Ovary (tissue), 9 donors: ENCODE results near the gene KIAA1217. TPM values are rescaled to one million over a fixed set of nuclear protein-coding genes. Genes with fewer than 3 reads are reported as not detected.

Experiments used
- DNase-seq, 5 donors: peaks; one replicate each; pipeline ENCODE4 v3.0.0-alpha.2; 2019 to 2020
- H3K27ac ChIP-seq, 2 donors: fragments of 200-600 bp; one replicate each; pipeline versions ENCODE4 v1.5.1 to v1.8.0; 2019 to 2022
- H3K27me3 ChIP-seq: fragments of 200-600 bp; one replicate; pipeline ENCODE4 v1.8.0; 2022
- H3K36me3 ChIP-seq: fragments of 200-600 bp; sonication (generic); one replicate; pipeline ENCODE4 v1.5.1; 2019
- H3K4me1 ChIP-seq: one replicate; pipeline ENCODE4 v1.8.1; 2013; ENCODE audit warnings: mild to moderate bottlenecking, moderate library complexity; ENCODE audit not compliant: insufficient read depth
- H3K4me3 ChIP-seq: fragments of 200-600 bp; sonication (generic); one replicate; pipeline ENCODE4 v1.5.1; 2017
- H3K9me3 ChIP-seq, 2 donors: fragments of 200-600 bp in 1 of 2; sonication (generic) in 1 of 2; one replicate each; pipeline versions ENCODE4 v1.5.1 to v1.8.1; 2013 to 2019; ENCODE audit warnings: mild to moderate bottlenecking in 1 of 2, moderate library complexity in 1 of 2
- CTCF ChIP-seq, 3 donors: fragments of 450-650 bp in 2 of 3; fragments of 200-600 bp in 1 of 3; IDR thresholded peaks; one replicate each; pipeline versions ENCODE4 v1.5.1 to v1.8.0; 2016 to 2022; ENCODE audit warnings: antibody characterized with exemption in 3 of 3, mild to moderate bottlenecking in 1 of 3
- EP300 ChIP-seq: sonication (generic); formaldehyde crosslinking; IDR thresholded peaks from one replicate; pipeline ENCODE4 v1.6.1; 2017; ENCODE audit warnings: antibody characterized with exemption
- POLR2A ChIP-seq: fragments of 450-650 bp; IDR thresholded peaks from one replicate; pipeline ENCODE4 v1.6.1; 2017; ENCODE audit warnings: antibody characterized with exemption, mild to moderate bottlenecking, moderate library complexity
- whole genome bisulfite sequencing, 3 donors: extraction: QIAGEN DNeasy Blood & Tissue Kit in 1 of 3; methylation state at CpG; one replicate each; pipeline versions ENCODE4 v1.1.5 to v1.1.7; 2013 to 2017; 5-methylcytosine and 5-hydroxymethylcytosine counted together
- intact Hi-C, 4 donors: fragments of 100-400 bp; cut with DNase I; formaldehyde crosslinking; loops; one replicate each; pipeline versions ENCODE4 v1.11.0 to v1.15.1; 2022 to 2023
- polyA plus RNA-seq, 2 donors: library from polyadenylated mRNA; stranded (reverse); fragments of 200-250 nt in 1 of 2; fragments of 350-450 nt in 1 of 2; fragmentation: Illumina TruSeq in 1 of 2; extraction: RNeasy Lipid Tissue Mini Kit (QIAGEN cat#74804) in 1 of 2; gene quantifications; one replicate each; pipeline ENCODE4 v1.2.3, GENCODE V29; 2013 to 2014
- total RNA-seq, 7 donors: library from RNA; depleted of rRNA in 2 of 7; stranded (reverse); fragments of >200 nt in 2 of 7; fragmentation: NEBNext Ultra II Directional in 3 of 7; extraction: Animal tissue kit (Norgen Biotek cat#: 25700) in 3 of 7; gene quantifications; one replicate each; pipeline versions ENCODE4 v1.1.0 to v1.2.4, GENCODE V29; 2016 to 2023
- donor health status: DM: no; HTN: no; CAD: no; lungs with moderate emphysema.
- donor health status: DM: no; HTN: no; CAD: no.
- donor health status: Bipolar disorder and iron deficiency.
- donor health status: DM: yes; HTN: yes; CAD: no.
- donor health status: DM: no; HTN: no; CAD: no.
- donor health status: DM: yes; HTN: yes; CAD: no.

KIAA1217 gene
- total and polyA plus RNA-seq, 9 donors = 7.2 to 47.1 (median 23.0) TPM

DNA sequence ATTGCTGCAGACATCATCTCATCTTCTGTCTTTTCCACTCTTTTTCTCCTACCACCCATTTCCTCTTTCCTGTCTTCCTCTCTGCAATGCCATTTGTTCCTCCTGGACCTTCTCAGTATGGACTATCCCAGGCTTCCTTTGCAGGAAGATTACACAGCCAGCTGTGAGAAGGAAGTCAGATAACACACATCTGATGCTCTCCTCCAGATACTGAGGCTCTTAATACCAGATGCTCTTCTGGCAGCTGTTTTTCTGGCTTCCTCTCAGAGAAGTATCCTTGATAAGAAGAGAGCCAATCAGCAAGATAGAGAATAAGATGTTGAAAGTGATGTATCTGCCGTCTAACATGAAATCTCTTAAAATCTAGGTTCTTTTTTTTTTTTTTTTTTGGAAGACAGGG is 14.4 kb downstream of the KIAA1217 start:
- peaks cover 4% of the 10 kb centered on the region for H3K4me1 ChIP-seq
- H3K27me3 ChIP-seq = no peaks in the 10 kb centered on the region
- no peaks in the 10 kb centered on the region for H3K36me3 ChIP-seq
- H3K9me3 ChIP-seq = no peaks in the 10 kb centered on the region
- no peak for DNase-seq
- H3K4me3 ChIP-seq = no peak overlapping the region
- H3K27ac ChIP-seq = no peak overlapping the region
- TF ChIP-seq CTCF (IDR thresholded peaks at IDR 0.05) (no peak), POLR2A (no peak), EP300 (no peak)
- intact Hi-C loops = no loop called here
- 6 to 14% (median 11%) methylated on average over 1 of the region's 1 CpG for WGBS, 3 donors

- intact Hi-C loops = no loop called here
Observed at GRCh38 chr10:24223953-24224352, 15.0 kb downstream of the KIAA1217 start.

DNA sequence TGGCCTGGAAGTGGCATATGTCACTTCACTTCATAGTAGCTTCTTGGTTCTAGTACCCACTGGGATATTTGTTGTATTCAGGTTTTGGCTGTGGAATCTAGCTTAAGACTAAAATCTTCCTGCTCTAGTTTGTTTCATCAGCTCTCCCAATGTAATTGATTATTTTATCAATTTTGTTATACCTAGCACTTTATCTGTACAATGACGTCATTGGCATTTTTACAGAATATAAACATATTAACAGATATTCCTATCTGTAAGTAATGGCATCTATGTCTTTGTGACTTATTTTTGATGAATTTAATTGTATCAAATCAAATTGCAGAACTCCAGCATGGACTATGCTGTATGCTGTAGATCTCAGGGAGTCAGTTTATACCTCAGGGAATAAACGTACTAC is 19.7 kb downstream of the KIAA1217 start:
- no peak for TF ChIP-seq POLR2A
- TF ChIP-seq CTCF (IDR thresholded peaks at IDR 0.05) = no peak
- TF ChIP-seq EP300 = no peak
- H3K9me3 ChIP-seq = no peaks in the 10 kb centered on the region
- H3K4me3 ChIP-seq = no peak overlapping the region
- H3K27me3 ChIP-seq = no peaks in the 10 kb centered on the region
- 89 to 95% (median 91%) methylated on average over 2 of the region's 2 CpGs for WGBS, 3 donors
- no peak for DNase-seq
- H3K27ac ChIP-seq = no peak overlapping the region
- H3K4me1 ChIP-seq = peaks cover 2% of the 10 kb centered on the region
- intact Hi-C loops = no loop called here
- H3K36me3 ChIP-seq = no peaks in the 10 kb centered on the region

More at GRCh38 chr10:24223953-24224352, 15.0 kb downstream of the KIAA1217 start:
- Histone ChIP-seq H3K27ac (no peak overlapping the region), H3K4me3 (no peak overlapping the region), H3K4me1 (peaks cover 4% of the 10 kb centered on the region), H3K36me3 (no peaks in the 10 kb centered on the region), H3K9me3 (no peaks in the 10 kb centered on the region), H3K27me3 (no peaks in the 10 kb centered on the region)
- TF ChIP-seq EP300 (no peak), POLR2A (no peak)
- DNase-seq = peak in 4 of 5 donors; percentile 29 to 58 (median 50)
- WGBS, 3 donors = 5 to 17% (median 7%) methylated on average over 3 of the region's 3 CpGs

- no peak for DNase-seq
- Histone ChIP-seq H3K36me3 (no peaks in the 10 kb centered on the region), H3K4me1 (no peaks in the 10 kb centered on the region), H3K27ac (no peak overlapping the region), H3K9me3 (no peaks in the 10 kb centered on the region), H3K27me3 (no peaks in the 10 kb centered on the region), H3K4me3 (no peak overlapping the region)
- TF ChIP-seq CTCF (IDR thresholded peaks at IDR 0.05) = no peak
- no peak for TF ChIP-seq POLR2A
- no peak for TF ChIP-seq EP300
- 94 to 97% (median 95%) methylated on average over 3 of the region's 3 CpGs for WGBS, 3 donors
- intact Hi-C loops = no loop called here
Observed at GRCh38 chr10:24229909-24230308, 21.0 kb downstream of the KIAA1217 start.

DNA sequence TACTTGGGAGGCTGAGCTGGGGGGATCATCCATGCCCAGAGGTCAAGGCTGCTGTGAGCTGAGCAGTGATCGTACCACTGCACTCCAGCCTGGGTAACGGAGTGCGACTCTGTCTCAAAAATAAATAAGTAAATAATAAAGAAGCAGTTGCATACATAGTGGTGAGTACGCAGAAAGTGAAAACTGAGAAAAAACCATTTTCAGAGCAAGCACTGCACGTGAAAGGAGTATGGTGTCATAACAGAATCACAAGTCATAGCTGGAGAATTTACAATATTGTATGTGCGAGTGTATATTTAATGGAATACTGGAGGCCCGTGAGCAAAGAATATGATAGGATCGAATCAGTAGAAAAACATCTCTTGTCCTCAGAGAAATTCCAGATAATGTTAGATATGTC is 22.3 kb downstream of the KIAA1217 start:
- Histone ChIP-seq H3K27ac (no peak overlapping the region), H3K27me3 (no peaks in the 10 kb centered on the region), H3K36me3 (no peaks in the 10 kb centered on the region), H3K9me3 (no peaks in the 10 kb centered on the region), H3K4me3 (no peak overlapping the region), H3K4me1 (no peaks in the 10 kb centered on the region)
- intact Hi-C loops = no loop called here
- TF ChIP-seq EP300 = no peak
- TF ChIP-seq POLR2A = no peak
- TF ChIP-seq CTCF (IDR thresholded peaks at IDR 0.05) = no peak
- no peak for DNase-seq
- WGBS, 3 donors = 92 to 95% (median 95%) methylated on average over 8 of the region's 8 CpGs
